Kasumi-1 (cell line): ENCODE results near the gene RREB1.

Experiments used
- DNase-seq, 2 experiments: peaks; one replicate each; lab custom pipeline; 2025; lab: John Stamatoyannopoulos, UW

The RREB1 gene

GRCh38 chr6:7195339-7196018 is 87.7 kb downstream of the RREB1 start:
- DNase-seq: no peak

GRCh38 chr6:7196019-7196402 is 88.2 kb downstream of the RREB1 start:
- DNase-seq: no peak

- no peak for DNase-seq
These were observed 89.0 kb downstream of the RREB1 start for GRCh38 chr6:7196685-7197283.

GRCh38 chr6:7197747-7198146 is 90.0 kb downstream of the RREB1 start:
- DNase-seq: no peak

- DNase-seq: no peak
These were observed 91.4 kb downstream of the RREB1 start for GRCh38 chr6:7198833-7199800.

- no peak for DNase-seq
These were observed 93.1 kb downstream of the RREB1 start for GRCh38 chr6:7200598-7201443.

- DNase-seq: no peak
These were observed 93.6 kb downstream of the RREB1 start for GRCh38 chr6:7201444-7201731.

- DNase-seq: peak; percentile 94 to 95
These were observed 94.2 kb downstream of the RREB1 start for GRCh38 chr6:7201732-7202541.

GRCh38 chr6:7202950-7203349 is 95.2 kb downstream of the RREB1 start:
- no peak for DNase-seq

GRCh38 chr6:7203939-7204338 is 96.2 kb downstream of the RREB1 start:
- no peak for DNase-seq

- DNase-seq: no peak
These were observed 97.0 kb downstream of the RREB1 start for GRCh38 chr6:7204726-7205125.

GRCh38 chr6:7207720-7208119 is 100.0 kb downstream of the RREB1 start:
- no peak for DNase-seq

GRCh38 chr6:7213416-7213815 is 105.7 kb downstream of the RREB1 start:
- no peak for DNase-seq

GRCh38 chr6:7214468-7214867 is 106.7 kb downstream of the RREB1 start:
- no peak for DNase-seq

GRCh38 chr6:7215131-7215530 is 107.4 kb downstream of the RREB1 start:
- no peak for DNase-seq

GRCh38 chr6:7215798-7216231 is 108.1 kb downstream of the RREB1 start:
- no peak for DNase-seq

GRCh38 chr6:7216941-7217621 is 109.3 kb downstream of the RREB1 start:
- DNase-seq: no peak

- no peak for DNase-seq
These were observed 110.7 kb downstream of the RREB1 start for GRCh38 chr6:7218406-7218988.

- DNase-seq: no peak
These were observed 111.5 kb downstream of the RREB1 start for GRCh38 chr6:7219310-7219709.

GRCh38 chr6:7222197-7222596 is 114.4 kb downstream of the RREB1 start:
- DNase-seq: no peak
